Mucosa of stomach (tissue), 1 donor: Measurements from ENCODE around the gene RNU1-3.
"Not testable (repeated sequence)": the region's sequence is repeated elsewhere in the genome, so short reads cannot be mapped to it uniquely, and the experiment has no call there.

Experiments used
- H3K27me3 ChIP-seq: one replicate; pipeline ENCODE4 v1.7.0; 2013; ENCODE audit warnings: mild to moderate bottlenecking, low read length; ENCODE audit not compliant: control insufficient read depth, insufficient read depth
- H3K36me3 ChIP-seq: one replicate; pipeline ENCODE4 v1.7.0; 2013; ENCODE audit warnings: low read length; ENCODE audit not compliant: control insufficient read depth, insufficient read depth
- H3K4me1 ChIP-seq: one replicate; pipeline ENCODE4 v1.7.0; 2013; ENCODE audit warnings: mild to moderate bottlenecking, low read length; ENCODE audit not compliant: control insufficient read depth, insufficient read depth
- H3K4me3 ChIP-seq: one replicate; pipeline ENCODE4 v1.7.0; 2013; ENCODE audit warnings: low read length
- H3K9ac ChIP-seq: one replicate; pipeline ENCODE4 v1.7.0; 2013; ENCODE audit warnings: mild to moderate bottlenecking, low read length, moderate library complexity
- H3K9me3 ChIP-seq: one replicate; pipeline ENCODE4 v1.7.0; 2013; ENCODE audit warnings: mild to moderate bottlenecking, low read length, moderate library complexity; ENCODE audit not compliant: control insufficient read depth
- donor health status: Pancreatic carcinoma.

RNU1-3 gene

GRCh38 chr1:16703602-16704001, 36.9 kb upstream of the RNU1-3 start:
- not testable (repeated sequence) for H3K9ac ChIP-seq

GRCh38 chr1:16703141-16703540, 36.4 kb upstream of the RNU1-3 start:
- H3K9ac ChIP-seq, H3K36me3 ChIP-seq, H3K4me3 ChIP-seq, H3K27me3 ChIP-seq, H3K9me3 ChIP-seq, H3K4me1 ChIP-seq: not testable (repeated sequence)

More at GRCh38 chr1:16703602-16704001, 36.9 kb upstream of the RNU1-3 start:
- H3K4me1 ChIP-seq, H3K4me3 ChIP-seq, H3K27me3 ChIP-seq, H3K36me3 ChIP-seq, H3K9me3 ChIP-seq: not testable (repeated sequence)

GRCh38 chr1:16702280-16702679, 35.5 kb upstream of the RNU1-3 start:
- not testable (repeated sequence) for H3K4me3 ChIP-seq, H3K9me3 ChIP-seq, H3K36me3 ChIP-seq, H3K27me3 ChIP-seq, H3K9ac ChIP-seq, H3K4me1 ChIP-seq

GRCh38 chr1:16701189-16701588, 34.4 kb upstream of the RNU1-3 start:
- not testable (repeated sequence) for H3K4me1 ChIP-seq, H3K9ac ChIP-seq, H3K27me3 ChIP-seq, H3K9me3 ChIP-seq, H3K4me3 ChIP-seq, H3K36me3 ChIP-seq

- not testable (repeated sequence) for H3K36me3 ChIP-seq
These were observed 33.6 kb upstream of the RNU1-3 start for GRCh38 chr1:16700138-16700895.

GRCh38 chr1:16699440-16699839, 32.7 kb upstream of the RNU1-3 start:
- not testable (repeated sequence) for H3K4me3 ChIP-seq, H3K4me1 ChIP-seq, H3K27me3 ChIP-seq, H3K9me3 ChIP-seq, H3K36me3 ChIP-seq, H3K9ac ChIP-seq

More at GRCh38 chr1:16700138-16700895, 33.6 kb upstream of the RNU1-3 start:
- H3K4me3 ChIP-seq, H3K9ac ChIP-seq, H3K27me3 ChIP-seq, H3K9me3 ChIP-seq, H3K4me1 ChIP-seq: not testable (repeated sequence)

GRCh38 chr1:16697152-16697551, 30.4 kb upstream of the RNU1-3 start:
- not testable (repeated sequence) for H3K36me3 ChIP-seq, H3K9me3 ChIP-seq, H3K4me1 ChIP-seq, H3K9ac ChIP-seq, H3K4me3 ChIP-seq, H3K27me3 ChIP-seq

GRCh38 chr1:16696507-16697150, 29.9 kb upstream of the RNU1-3 start:
- not testable (repeated sequence) for H3K36me3 ChIP-seq, H3K9ac ChIP-seq, H3K27me3 ChIP-seq, H3K9me3 ChIP-seq, H3K4me3 ChIP-seq, H3K4me1 ChIP-seq

- H3K36me3 ChIP-seq, H3K9me3 ChIP-seq, H3K4me3 ChIP-seq, H3K4me1 ChIP-seq, H3K9ac ChIP-seq, H3K27me3 ChIP-seq: not testable (repeated sequence)
These were observed 27.6 kb upstream of the RNU1-3 start for GRCh38 chr1:16694308-16694702.

GRCh38 chr1:16693449-16694307, 26.9 kb upstream of the RNU1-3 start:
- H3K9ac ChIP-seq, H3K4me1 ChIP-seq, H3K36me3 ChIP-seq, H3K27me3 ChIP-seq, H3K9me3 ChIP-seq, H3K4me3 ChIP-seq: not testable (repeated sequence)

GRCh38 chr1:16692717-16693448, 26.1 kb upstream of the RNU1-3 start:
- not testable (repeated sequence) for H3K27me3 ChIP-seq, H3K36me3 ChIP-seq, H3K9ac ChIP-seq, H3K4me1 ChIP-seq, H3K4me3 ChIP-seq, H3K9me3 ChIP-seq

- not testable (repeated sequence) for H3K36me3 ChIP-seq, H3K4me1 ChIP-seq, H3K27me3 ChIP-seq, H3K4me3 ChIP-seq, H3K9me3 ChIP-seq, H3K9ac ChIP-seq
These were observed 25.5 kb upstream of the RNU1-3 start for GRCh38 chr1:16692283-16692682.
